GM12892 (cell line): ENCODE measurements around the gene SYCP3.
"Not testable (repeated sequence)": the region's sequence is repeated elsewhere in the genome, so short reads cannot be mapped to it uniquely, and the experiment has no call there.

Experiments used
- DNase-seq: peaks from one replicate; pipeline ENCODE4 v3.0.0; 2011; ENCODE audit not compliant: insufficient read length
- FAIRE-seq: peaks from 2 replicates; lab custom pipeline; 2011; peaks lifted over from hg19 to GRCh38; lab: Jason Lieb, UNC
- POLR2A ChIP-seq: IDR thresholded peaks from 2 replicates; pipeline ENCODE4 v1.6.1; 2011; ENCODE audit warnings: low read depth, low read length, control low read depth
- POLR2AphosphoS5 ChIP-seq: IDR thresholded peaks from 2 replicates; pipeline ENCODE4 v1.6.1; 2011; ENCODE audit warnings: low read depth, low read length, control low read depth
- TAF1 ChIP-seq: IDR thresholded peaks from 2 replicates; pipeline ENCODE4 v1.6.1; 2011; ENCODE audit warnings: low read depth, mild to moderate bottlenecking, control low read depth, low read length, borderline replicate concordance

Gene SYCP3

DNA sequence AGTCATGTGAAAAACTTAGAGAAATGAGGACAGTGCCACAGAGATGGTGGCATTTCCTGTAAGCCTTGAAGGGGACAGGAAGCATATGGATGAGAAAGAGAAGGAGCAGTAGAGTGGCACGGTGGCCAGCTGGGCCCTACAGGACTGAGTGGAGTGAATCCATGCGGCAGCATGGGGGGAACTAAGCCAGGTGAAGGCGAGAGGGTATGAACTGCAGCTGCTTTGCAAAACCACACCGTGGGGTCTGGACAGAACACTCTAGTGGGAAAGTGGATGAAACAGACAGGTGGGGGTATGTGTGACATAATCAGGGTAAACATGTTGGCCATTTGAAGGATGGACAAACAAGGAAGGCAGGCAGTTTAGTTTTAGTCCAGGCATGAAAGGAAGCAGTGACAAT lies 10.4 kb upstream of the SYCP3 start:
- no peak for DNase-seq
- TF ChIP-seq TAF1 (no peak), POLR2A (no peak), POLR2AphosphoS5 (no peak)
- no peak for FAIRE-seq

DNA sequence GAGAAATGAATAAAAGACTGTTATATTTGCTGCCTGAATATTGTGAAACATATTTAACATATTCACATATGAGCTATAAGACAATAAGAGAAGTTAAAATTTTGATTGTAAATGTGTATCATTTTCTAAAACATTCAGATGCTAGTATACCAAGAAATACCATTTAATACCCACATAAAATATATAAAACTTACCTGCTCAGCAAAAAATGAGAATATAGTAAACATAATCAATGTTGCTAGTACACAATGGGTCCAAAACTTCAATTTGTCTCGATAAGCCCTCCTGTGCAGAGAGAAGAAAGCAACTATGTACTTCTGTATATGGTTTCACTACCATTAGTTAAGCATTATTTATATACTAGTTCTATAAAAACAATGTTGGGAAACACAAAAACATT lies 9.6 kb upstream of the SYCP3 start:
- no peak for FAIRE-seq
- DNase-seq = no peak
- TF ChIP-seq TAF1 (no peak), POLR2AphosphoS5 (no peak), POLR2A (no peak)

DNA sequence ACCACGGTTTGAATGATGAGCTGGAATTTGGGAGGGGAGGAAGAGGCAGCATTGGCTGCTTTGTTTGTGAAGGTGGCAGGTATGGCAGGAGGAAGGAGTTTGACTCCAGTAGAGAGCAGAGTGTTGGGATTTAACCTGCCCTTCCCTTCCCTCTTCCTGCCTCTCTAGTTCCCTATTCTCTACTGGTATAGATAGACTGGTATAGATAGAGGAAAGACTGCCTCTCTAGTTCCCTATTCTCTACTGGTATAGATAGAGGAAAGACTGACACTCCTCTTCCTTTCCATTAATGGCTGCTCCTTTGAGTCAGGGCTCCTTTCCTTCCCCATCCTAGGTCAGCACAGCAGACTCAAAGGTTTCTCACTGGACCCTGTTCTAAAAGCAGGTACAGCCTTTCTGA lies 8.4 kb upstream of the SYCP3 start:
- no peak for FAIRE-seq
- TF ChIP-seq POLR2A = no peak
- no peak for TF ChIP-seq POLR2AphosphoS5
- TF ChIP-seq TAF1 = no peak
- no peak for DNase-seq

DNA sequence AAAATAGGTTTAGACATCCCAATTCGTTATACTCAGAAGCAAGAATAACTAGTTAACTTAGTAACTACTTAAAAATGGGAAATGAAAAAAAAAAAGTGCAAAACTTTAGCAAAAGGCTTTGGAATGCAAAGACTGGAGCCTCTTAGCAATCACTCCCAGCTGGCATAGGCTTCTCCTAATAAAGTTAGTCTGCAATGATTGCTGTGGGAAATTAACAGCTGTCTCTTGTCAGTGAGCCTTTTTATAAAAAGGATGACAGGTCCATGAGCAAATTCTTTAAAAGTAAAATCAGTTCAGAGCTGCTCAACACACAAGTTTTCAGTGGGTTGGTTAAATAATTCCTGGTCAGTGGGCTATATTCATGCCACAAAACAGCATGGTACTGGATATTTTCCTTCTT lies 7.4 kb upstream of the SYCP3 start:
- TF ChIP-seq POLR2A (no peak), POLR2AphosphoS5 (no peak), TAF1 (no peak)
- DNase-seq = no peak
- no peak for FAIRE-seq

DNA sequence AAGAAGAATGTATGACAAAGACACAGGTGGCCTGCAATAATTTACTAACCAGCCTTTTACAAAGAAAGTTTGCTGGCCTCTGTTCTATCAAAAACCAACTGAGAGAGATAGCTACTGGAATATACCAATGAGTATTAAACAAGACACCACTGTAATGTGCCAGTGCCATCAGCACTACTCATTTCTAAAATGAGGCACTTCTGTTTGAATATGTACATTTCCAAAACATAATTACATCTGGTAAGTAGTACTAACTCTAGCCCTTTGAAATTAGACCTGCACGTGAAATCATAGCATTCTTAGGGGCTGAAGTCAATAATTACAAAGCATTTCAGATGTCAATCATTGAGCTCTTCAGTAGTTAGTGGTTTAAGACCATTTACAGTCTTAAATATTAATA lies 6.9 kb upstream of the SYCP3 start:
- FAIRE-seq (no peak), DNase-seq (no peak)
- TF ChIP-seq POLR2AphosphoS5 = no peak
- TF ChIP-seq POLR2A = no peak
- no peak for TF ChIP-seq TAF1

DNA sequence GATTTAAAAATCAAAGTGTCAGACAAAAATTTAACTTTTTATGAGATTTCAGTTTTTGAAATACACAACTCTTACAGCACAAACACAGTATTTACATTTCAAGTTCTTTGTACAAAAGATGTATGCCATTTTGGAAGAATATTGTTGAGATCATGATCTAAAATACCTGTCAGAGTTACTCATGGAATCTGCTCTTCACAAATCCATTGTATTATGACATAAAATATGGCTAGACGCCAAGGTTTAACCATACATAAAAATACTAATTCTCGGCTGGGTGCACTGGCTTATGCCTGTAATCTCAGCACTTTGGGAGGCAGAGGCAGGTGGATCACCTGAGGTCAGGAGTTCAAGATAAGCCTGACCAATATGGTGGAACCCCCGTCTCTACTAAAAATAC lies 6.2 kb upstream of the SYCP3 start:
- no peak for DNase-seq
- TF ChIP-seq POLR2AphosphoS5 = no peak
- TF ChIP-seq TAF1 = no peak
- TF ChIP-seq POLR2A = no peak
- no peak for FAIRE-seq

DNA sequence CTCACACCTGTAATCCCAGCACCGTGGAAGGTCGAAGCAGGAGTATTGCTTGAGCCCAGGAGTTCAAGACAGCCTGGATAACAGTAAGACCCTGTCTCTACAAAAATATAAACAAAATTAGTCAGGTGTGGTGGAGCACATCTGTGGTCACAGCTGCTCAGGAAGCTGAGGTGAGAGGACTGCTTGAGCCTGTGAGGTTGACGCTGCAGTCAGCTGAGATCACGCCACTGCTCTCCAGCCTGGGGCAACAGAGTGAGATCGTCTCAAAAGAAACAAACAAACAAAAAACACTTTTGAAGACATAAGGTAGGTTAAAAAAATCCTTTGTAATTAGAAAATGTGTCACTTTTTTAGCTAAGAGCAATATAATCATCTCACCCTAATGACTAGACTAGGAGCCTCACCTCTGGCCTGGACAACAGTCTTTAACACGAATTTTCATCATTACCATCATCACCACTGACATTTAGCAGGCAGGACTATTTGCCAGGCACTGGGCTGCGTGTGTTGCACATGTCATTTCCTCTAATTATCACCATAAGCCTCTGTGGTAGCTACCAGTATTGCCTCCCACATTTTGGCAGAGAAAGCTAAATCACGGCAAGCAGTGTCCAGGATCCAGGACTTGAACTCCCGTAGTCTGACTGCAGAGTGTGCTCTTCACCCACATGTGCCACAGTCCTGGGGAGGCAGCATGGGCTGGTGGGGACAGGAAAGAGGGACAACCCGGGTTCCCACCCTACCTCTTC lies 4.6 kb upstream of the SYCP3 start:
- no peak for DNase-seq
- peak; percentile 94 for FAIRE-seq
- TF ChIP-seq POLR2AphosphoS5 (no peak), TAF1 (no peak), POLR2A (no peak)

DNA sequence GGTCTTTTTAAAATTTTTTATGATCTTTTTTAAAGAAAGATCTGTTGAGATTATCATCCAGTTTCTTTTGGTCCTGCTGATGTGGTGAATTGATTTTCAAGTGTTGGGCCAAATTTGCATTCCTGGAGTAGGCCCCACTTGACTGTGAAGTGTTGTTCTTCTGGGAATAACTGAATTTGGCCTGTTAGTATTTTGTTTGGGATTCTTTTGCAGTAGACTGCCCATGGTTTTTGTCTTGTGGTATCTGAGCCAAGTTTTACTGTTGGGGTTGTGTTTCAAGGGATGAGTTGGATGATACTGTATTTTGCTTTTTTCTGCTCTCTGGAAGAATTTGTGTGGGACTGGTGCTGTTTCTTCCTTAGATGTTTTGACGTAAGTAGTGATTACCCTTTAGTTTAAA lies 4.0 kb upstream of the SYCP3 start:
- FAIRE-seq (no peak), DNase-seq (no peak)
- TF ChIP-seq POLR2AphosphoS5 (no peak), POLR2A (no peak), TAF1 (no peak)

DNA sequence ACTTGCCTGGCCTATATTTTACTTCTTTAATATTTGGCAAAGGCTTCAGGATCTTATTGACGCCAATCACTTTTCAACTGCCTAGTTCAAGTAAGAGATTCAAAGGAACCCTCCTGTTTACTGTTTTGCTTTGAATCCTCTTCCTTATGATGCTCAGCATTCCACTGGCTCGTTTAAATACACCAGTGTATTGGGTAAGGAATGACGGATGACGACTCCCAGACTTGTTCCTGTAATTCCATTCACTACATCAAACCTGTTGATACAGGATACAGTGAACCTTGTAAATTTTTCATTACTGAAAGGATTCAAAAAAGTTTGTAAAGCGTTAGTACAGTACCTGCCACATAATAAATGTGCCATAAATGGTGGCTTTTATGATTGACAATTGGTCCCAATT lies 1.7 kb upstream of the SYCP3 start:
- TF ChIP-seq POLR2AphosphoS5 (no peak), TAF1 (no peak), POLR2A (no peak)
- FAIRE-seq (no peak), DNase-seq (no peak)

DNA sequence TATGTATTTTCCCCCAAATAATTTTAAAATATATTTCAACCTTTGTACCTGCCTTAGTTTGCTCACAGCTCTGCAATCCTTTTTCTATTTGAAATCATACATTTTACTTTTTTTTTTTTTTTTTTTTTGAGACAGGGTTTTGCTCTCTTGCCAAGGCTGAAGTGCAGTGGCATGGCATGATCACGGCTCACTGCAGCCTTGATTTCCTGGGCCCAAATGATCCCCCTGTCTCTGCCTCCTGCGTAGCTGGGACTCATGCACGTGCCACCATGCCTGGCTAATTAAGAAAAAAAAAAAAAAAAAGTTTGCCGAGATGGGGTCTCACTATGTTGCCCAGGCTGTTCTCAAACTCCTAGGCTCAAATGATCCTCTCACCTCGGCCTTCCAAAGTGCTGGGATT lies 1.3 kb upstream of the SYCP3 start:
- no peak for TF ChIP-seq TAF1
- TF ChIP-seq POLR2A = no peak
- no peak for TF ChIP-seq POLR2AphosphoS5
- DNase-seq (no peak), FAIRE-seq (no peak)

DNA sequence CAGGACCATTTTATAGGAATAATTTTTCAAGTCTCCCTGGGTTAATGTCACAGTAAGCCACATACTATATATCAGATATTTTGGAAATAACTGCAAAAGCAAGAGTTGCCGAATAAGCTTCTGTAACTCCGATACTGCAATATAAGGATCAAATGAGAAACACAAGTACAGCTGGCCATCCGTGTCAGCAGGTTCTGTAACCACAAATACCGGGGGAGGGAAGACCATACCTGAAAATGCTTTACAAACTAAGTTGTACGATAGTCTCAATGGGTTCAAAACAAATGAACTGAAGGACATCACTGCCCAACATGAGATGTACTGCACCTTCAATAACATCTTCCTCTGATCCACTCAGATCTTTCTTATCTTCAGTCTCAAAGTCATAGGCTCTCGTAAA lies 1.8 kb downstream of the SYCP3 start:
- no peak for DNase-seq
- no peak for TF ChIP-seq POLR2A
- no peak for TF ChIP-seq POLR2AphosphoS5
- no peak for TF ChIP-seq TAF1
- no peak for FAIRE-seq

DNA sequence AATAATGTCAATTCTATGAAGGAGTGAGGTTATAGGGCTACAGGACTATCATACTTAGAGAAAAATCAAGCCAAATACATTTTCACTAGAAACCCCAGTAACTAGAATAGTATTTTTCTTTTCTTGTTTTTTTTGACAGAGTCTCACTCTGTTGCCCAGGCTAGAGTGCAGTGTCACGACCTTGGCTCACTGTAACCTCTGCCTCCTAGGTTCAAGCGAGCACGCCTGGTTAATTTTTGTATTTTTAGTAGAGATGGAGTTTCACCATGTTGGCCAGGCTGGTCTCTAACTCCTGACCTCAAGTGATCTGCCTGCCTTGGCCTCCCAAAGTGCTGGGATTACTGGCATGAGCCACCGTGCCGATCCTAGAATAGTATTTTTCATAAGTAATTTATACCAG lies 4.8 kb downstream of the SYCP3 start:
- FAIRE-seq, DNase-seq: not testable (repeated sequence)
